SK-N-SH (cell line): ENCODE measurements around the gene ZSCAN21. TPM values are rescaled to one million over a fixed set of nuclear protein-coding genes. Genes with fewer than 3 reads are reported as not detected.

Source experiments
- CTCF ChIA-PET: fragments of 300-600, 350-600 bp; formaldehyde crosslinking; extraction: SDS; loops from one replicate; lab custom pipeline; 2021; lab: Yijun Ruan, JAX
- POLR2A ChIA-PET: fragments of 350-600 bp; sonication (Branson Sonifier 250); formaldehyde crosslinking; extraction: SDS; loops from one replicate; lab custom pipeline; 2020; ENCODE audit warnings: antibody characterized with exemption, inconsistent platforms; lab: Yijun Ruan, JAX
- DNase-seq: peaks from one replicate; pipeline ENCODE4 v3.0.0; 2012
- H2AFZ ChIP-seq: fragments of 200-600 bp; sonication (generic); 2 replicates; pipeline ENCODE4 v1.8.1; 2016; ENCODE audit warnings: antibody characterized with exemption, mild to moderate bottlenecking, low read depth
- H3F3A ChIP-seq: fragments of 200-600 bp; sonication (generic); replicated peaks from 2 replicates; pipeline ENCODE3; 2016; ENCODE audit warnings: antibody characterized with exemption, mild to moderate bottlenecking; ENCODE audit not compliant: insufficient read depth
- H3K27ac ChIP-seq, 2 experiments: fragments of 200-500 bp in 1 of 2; fragments of 200-600 bp in 1 of 2; sonication (Bioruptor generic) in 1 of 2; sonication (generic), shearing (Covaris generic) in 1 of 2; 2 replicates each; pipeline versions ENCODE4 v1.5.1 to v1.6.1; 2014 to 2016; ENCODE audit warnings: low read depth in 2 of 2, inconsistent platforms in 1 of 2, low read length in 1 of 2, mild to moderate bottlenecking in 1 of 2, mixed read lengths in 1 of 2
- H3K27me3 ChIP-seq: fragments of 200-600 bp; sonication (generic), shearing (Covaris generic); 2 replicates; pipeline ENCODE4 v1.6.1; 2016; ENCODE audit warnings: mixed run types; ENCODE audit not compliant: insufficient read depth
- H3K36me3 ChIP-seq, 2 experiments: fragments of 200-500 bp in 1 of 2; fragments of 200-600 bp in 1 of 2; sonication (Bioruptor generic) in 1 of 2; sonication (generic) in 1 of 2; replicated peaks in 1 of 2; 2 replicates each; pipeline versions ENCODE3 to v1.5.1; 2014 to 2016; ENCODE audit warnings: low read length in 1 of 2, mild to moderate bottlenecking in 1 of 2; ENCODE audit not compliant: insufficient read depth in 2 of 2, control insufficient read depth in 1 of 2
- H3K4me1 ChIP-seq, 2 experiments: fragments of 200-500 bp in 1 of 2; fragments of 200-600 bp in 1 of 2; sonication (Bioruptor generic) in 1 of 2; sonication (generic), shearing (Covaris generic) in 1 of 2; 2 replicates each; pipeline versions ENCODE4 v1.5.1 to v1.6.1; 2014 to 2016; ENCODE audit warnings: low read depth in 1 of 2, low read length in 1 of 2, mixed run types in 1 of 2; ENCODE audit not compliant: insufficient read depth in 2 of 2, control insufficient read depth in 1 of 2
- H3K4me2 ChIP-seq: fragments of 200-600 bp; sonication (generic), shearing (Covaris generic); 2 replicates; pipeline ENCODE4 v1.6.1; 2017; ENCODE audit warnings: mixed run types
- H3K4me3 ChIP-seq, 2 experiments: fragments of 200-500 bp in 1 of 2; fragments of 200-600 bp in 1 of 2; sonication (Bioruptor generic) in 1 of 2; sonication (generic), shearing (Covaris generic) in 1 of 2; 2 replicates each; pipeline versions ENCODE4 v1.5.1 to v1.8.1; 2014 to 2016; ENCODE audit warnings: low read depth in 2 of 2, inconsistent platforms in 1 of 2, low read length in 1 of 2, mild to moderate bottlenecking in 1 of 2, mixed read lengths in 1 of 2, moderate library complexity in 1 of 2
- H3K79me2 ChIP-seq: fragments of 200-600 bp; sonication (generic); 2 replicates; pipeline ENCODE4 v1.8.1; 2017; ENCODE audit warnings: mild to moderate bottlenecking; ENCODE audit not compliant: insufficient read depth
- H3K9ac ChIP-seq: fragments of 200-600 bp; sonication (generic); 2 replicates; pipeline ENCODE4 v1.6.1; 2017; ENCODE audit warnings: mixed run types
- H3K9me2 ChIP-seq: fragments of 200-600 bp; sonication (generic); 2 replicates; pipeline ENCODE4 v1.6.1; 2017; ENCODE audit warnings: mixed run types
- H3K9me3 ChIP-seq: fragments of 200-600 bp; sonication (generic); 2 replicates; pipeline ENCODE4 v1.6.1; 2017; ENCODE audit warnings: mixed run types, mild to moderate bottlenecking, moderate library complexity
- H4K20me1 ChIP-seq: fragments of 200-600 bp; sonication (generic); 2 replicates; pipeline ENCODE4 v1.6.1; 2017; ENCODE audit warnings: mild to moderate bottlenecking, mixed run types; ENCODE audit not compliant: insufficient read depth
- CHD2 ChIP-seq: fragments of 150-350 bp; IDR thresholded peaks from 2 replicates; pipeline ENCODE4 v1.6.1; 2018; ENCODE audit warnings: low read length; ENCODE audit not compliant: partially characterized antibody
- EP300 ChIP-seq, 2 experiments: IDR thresholded peaks; 2 replicates each; pipeline versions ENCODE4 v1.4.0 to v1.6.1; 2012; ENCODE audit warnings: borderline replicate concordance in 1 of 2, low read depth in 1 of 2, low read length in 1 of 2
- FOXJ3 ChIP-seq: sonication (generic); formaldehyde crosslinking; IDR thresholded peaks from 2 replicates; pipeline ENCODE4 v1.5.1; 2020; ENCODE audit warnings: mild to moderate bottlenecking, missing genetic modification reagents
- GABPA ChIP-seq: IDR thresholded peaks from 2 replicates; pipeline ENCODE4 v1.4.0; 2012; ENCODE audit warnings: low read depth, mild to moderate bottlenecking
- JUND ChIP-seq: IDR thresholded peaks from 2 replicates; pipeline ENCODE4 v1.4.0; 2012
- MEF2A ChIP-seq: IDR thresholded peaks from 2 replicates; pipeline ENCODE4 v1.4.0; 2012; ENCODE audit warnings: low read depth, borderline replicate concordance
- MXI1 ChIP-seq: IDR thresholded peaks from 2 replicates; pipeline ENCODE4 v1.6.1; 2012; ENCODE audit warnings: mild to moderate bottlenecking, low read depth, low read length, improper control_type of control experiment
- POLR2AphosphoS5 ChIP-seq: IDR thresholded peaks from 2 replicates; pipeline ENCODE4 v1.6.1; 2012; ENCODE audit warnings: low read depth, low read length
- RAD21 ChIP-seq: IDR thresholded peaks from 2 replicates; pipeline ENCODE4 v1.6.1; 2012; ENCODE audit warnings: mild to moderate bottlenecking, low read length
- RXRA ChIP-seq: IDR thresholded peaks from 2 replicates; pipeline ENCODE4 v1.4.0; 2012; ENCODE audit warnings: low read depth, mild to moderate bottlenecking, borderline replicate concordance
- SIN3A ChIP-seq: IDR thresholded peaks from 2 replicates; pipeline ENCODE4 v1.6.1; 2012; ENCODE audit warnings: low read depth, mild to moderate bottlenecking, low read length, moderate library complexity, borderline replicate concordance
- TAF1 ChIP-seq: IDR thresholded peaks from 2 replicates; pipeline ENCODE4 v1.6.1; 2012; ENCODE audit warnings: low read depth, mild to moderate bottlenecking, low read length, moderate library complexity, borderline replicate concordance
- TEAD4 ChIP-seq: IDR thresholded peaks from 2 replicates; pipeline ENCODE4 v1.4.0; 2012; ENCODE audit warnings: mild to moderate bottlenecking, borderline replicate concordance; ENCODE audit not compliant: insufficient read depth
- YY1 ChIP-seq: IDR thresholded peaks from 2 replicates; pipeline ENCODE4 v1.4.0; 2012; ENCODE audit warnings: low read depth, mild to moderate bottlenecking
- WGBS: methylation state at CpG from one replicate; pipeline ENCODE4 v1.1.6; 2017; ENCODE audit warnings: low lambda C conversion rate; 5-methylcytosine and 5-hydroxymethylcytosine counted together
- polyA plus RNA-seq, 3 experiments: library from polyadenylated mRNA; depleted of rRNA; stranded (reverse); fragments of >200 nt; gene quantifications; 2 replicates each; pipeline ENCODE4 v1.2.3, GENCODE V29; 2012
- TF ChIP-seq, protein P1 (sequence below): IDR thresholded peaks from 2 replicates; pipeline ENCODE4 v1.4.0; 2012; ENCODE audit warnings: low read depth, borderline replicate concordance
- TF ChIP-seq, protein P2 (sequence below): IDR thresholded peaks from 2 replicates; pipeline ENCODE4 v1.4.0; 2012; ENCODE audit warnings: low read depth, borderline replicate concordance

Gene ZSCAN21
- polyA plus RNA-seq, 1 of the 3 experiments (the other 2 are of a cell fraction) = 17.5 TPM

GRCh38 chr7:100059251-100059739, 9.7 kb downstream of the ZSCAN21 start:
- POLR2A ChIA-PET = no interaction called here
- Histone ChIP-seq H3K9me2 (no peaks in the 10 kb centered on the region), H3K27me3 (no peaks in the 10 kb centered on the region)
- TF ChIP-seq CHD2 = no peak
- no peak for TF ChIP-seq JUND
- no peak for TF ChIP-seq MXI1
- TF ChIP-seq SIN3A = no peak
- TF ChIP-seq, protein P1, sequence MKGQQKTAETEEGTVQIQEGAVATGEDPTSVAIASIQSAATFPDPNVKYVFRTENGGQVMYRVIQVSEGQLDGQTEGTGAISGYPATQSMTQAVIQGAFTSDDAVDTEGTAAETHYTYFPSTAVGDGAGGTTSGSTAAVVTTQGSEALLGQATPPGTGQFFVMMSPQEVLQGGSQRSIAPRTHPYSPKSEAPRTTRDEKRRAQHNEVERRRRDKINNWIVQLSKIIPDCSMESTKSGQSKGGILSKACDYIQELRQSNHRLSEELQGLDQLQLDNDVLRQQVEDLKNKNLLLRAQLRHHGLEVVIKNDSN = no peak
- TF ChIP-seq RAD21 = no peak
- TF ChIP-seq MEF2A = no peak
- TF ChIP-seq, protein P2, sequence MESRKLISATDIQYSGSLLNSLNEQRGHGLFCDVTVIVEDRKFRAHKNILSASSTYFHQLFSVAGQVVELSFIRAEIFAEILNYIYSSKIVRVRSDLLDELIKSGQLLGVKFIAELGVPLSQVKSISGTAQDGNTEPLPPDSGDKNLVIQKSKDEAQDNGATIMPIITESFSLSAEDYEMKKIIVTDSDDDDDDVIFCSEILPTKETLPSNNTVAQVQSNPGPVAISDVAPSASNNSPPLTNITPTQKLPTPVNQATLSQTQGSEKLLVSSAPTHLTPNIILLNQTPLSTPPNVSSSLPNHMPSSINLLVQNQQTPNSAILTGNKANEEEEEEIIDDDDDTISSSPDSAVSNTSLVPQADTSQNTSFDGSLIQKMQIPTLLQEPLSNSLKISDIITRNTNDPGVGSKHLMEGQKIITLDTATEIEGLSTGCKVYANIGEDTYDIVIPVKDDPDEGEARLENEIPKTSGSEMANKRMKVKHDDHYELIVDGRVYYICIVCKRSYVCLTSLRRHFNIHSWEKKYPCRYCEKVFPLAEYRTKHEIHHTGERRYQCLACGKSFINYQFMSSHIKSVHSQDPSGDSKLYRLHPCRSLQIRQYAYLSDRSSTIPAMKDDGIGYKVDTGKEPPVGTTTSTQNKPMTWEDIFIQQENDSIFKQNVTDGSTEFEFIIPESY = no peak
- TF ChIP-seq GABPA = no peak
- no peak for TF ChIP-seq RXRA
- no peak for TF ChIP-seq YY1
- no peak for TF ChIP-seq TAF1
- TF ChIP-seq EP300 (IDR thresholded peaks at IDR 0.05; ENCODE audit: borderline replicate concordance in 1 of 2, low read depth in 1 of 2, low read length in 1 of 2) = no peak
- no peak for TF ChIP-seq FOXJ3 (CRISPR knock-in tag)
- no peak for TF ChIP-seq POLR2AphosphoS5
- TF ChIP-seq TEAD4 = no peak
- TF ChIP-seq, all 33 proteins: peak for 0
- no peak for DNase-seq
- no peak overlapping the region for H3K9ac ChIP-seq
- H3K4me3 ChIP-seq = no peak overlapping the region
- 85% methylated on average over 5 of the region's 5 CpGs for WGBS
- no peaks in the 10 kb centered on the region for H3K9me3 ChIP-seq
- H3K27ac ChIP-seq = no peak overlapping the region
- peaks cover 0 to under 1% of the 10 kb centered on the region in 2 experiments; a peak in 1 of 4 replicates for H3K4me1 ChIP-seq
- peaks cover 24% of the 10 kb centered on the region for H3K79me2 ChIP-seq
- peaks cover 44 to 69% of the 10 kb centered on the region in 2 experiments for H3K36me3 ChIP-seq
- no peak overlapping the region for H3K4me2 ChIP-seq
- CTCF ChIA-PET = interaction anchor here (0.9 to 2.5 kb wide), 6 partner anchors 9 to 146 kb away, joined by 3 to 7 read pairs (median 4); partner anchors contain the start of gene ZSCAN21
- no peak overlapping the region for H2AFZ ChIP-seq
- peaks cover 5% of the 10 kb centered on the region for H3F3A ChIP-seq
- H4K20me1 ChIP-seq = no peaks in the 10 kb centered on the region
